SK-N-SH treated with all-trans-retinoic acid at 6 μM for 48 hours (cell line): ENCODE results near the gene PREPL.

ENCODE experiments used
- ARNTL ChIP-seq: fragments of 450-650 bp; formaldehyde crosslinking; IDR thresholded peaks from 2 replicates; pipeline ENCODE4 v1.5.0; 2020; ENCODE audit warnings: low read depth, mild to moderate bottlenecking, moderate library complexity, borderline replicate concordance
- BACH2 ChIP-seq: fragments of 250-450 bp; sonication (Bioruptor Pico); IDR thresholded peaks from 2 replicates; pipeline ENCODE4 v1.9.0; 2021; ENCODE audit warnings: mild to moderate bottlenecking, borderline replicate concordance
- CSDC2 ChIP-seq: fragments of 250-450 bp; sonication (Bioruptor Pico); IDR thresholded peaks from 2 replicates; pipeline ENCODE4 v1.5.0; 2020; ENCODE audit warnings: mild to moderate bottlenecking, moderate library complexity
- GLIS3 ChIP-seq: fragments of 250-450 bp; sonication (Bioruptor Pico); IDR thresholded peaks from 2 replicates; pipeline ENCODE4 v1.5.0; 2020; ENCODE audit warnings: mild to moderate bottlenecking, moderate library complexity
- ISL1 ChIP-seq: fragments of 250-450 bp; sonication (Bioruptor Pico); IDR thresholded peaks from 2 replicates; pipeline ENCODE4 v2.1.2; 2022; ENCODE audit warnings: mild to moderate bottlenecking, moderate library complexity
- RARB ChIP-seq: fragments of 250-450 bp; sonication (Bioruptor Pico); IDR thresholded peaks from 2 replicates; pipeline ENCODE4 v1.8.0; 2021; ENCODE audit warnings: mild to moderate bottlenecking, moderate library complexity
- SNAI2 ChIP-seq: fragments of 250-450 bp; sonication (Bioruptor Pico); IDR thresholded peaks from 2 replicates; pipeline ENCODE4 v1.5.0; 2020; ENCODE audit warnings: mild to moderate bottlenecking, moderate library complexity
- TOX ChIP-seq: fragments of 250-450 bp; sonication (Bioruptor Pico); IDR thresholded peaks from 2 replicates; pipeline ENCODE4 v1.8.0; 2021; ENCODE audit warnings: mild to moderate bottlenecking, moderate library complexity, borderline replicate concordance
- ZC3H10 ChIP-seq: fragments of 250-450 bp; sonication (Bioruptor Pico); IDR thresholded peaks from 2 replicates; pipeline ENCODE4 v1.5.1; 2021; ENCODE audit warnings: mild to moderate bottlenecking, moderate library complexity
- TF ChIP-seq, protein P1 (sequence below): fragments of 250-450 bp; sonication (Bioruptor Pico); IDR thresholded peaks from 2 replicates; pipeline ENCODE4 v1.5.1; 2021; ENCODE audit warnings: mild to moderate bottlenecking, moderate library complexity
- TF ChIP-seq, protein P2 (sequence below): fragments of 250-450 bp; sonication (Bioruptor Pico); IDR thresholded peaks from 2 replicates; pipeline ENCODE4 v1.5.1; 2020; ENCODE audit warnings: low read depth, mild to moderate bottlenecking, moderate library complexity
- TF ChIP-seq, protein P3 (sequence below): fragments of 250-450 bp; sonication (Bioruptor Pico); IDR thresholded peaks from 2 replicates; pipeline ENCODE4 v1.8.0; 2020; ENCODE audit warnings: mild to moderate bottlenecking, moderate library complexity, borderline replicate concordance

DNA sequence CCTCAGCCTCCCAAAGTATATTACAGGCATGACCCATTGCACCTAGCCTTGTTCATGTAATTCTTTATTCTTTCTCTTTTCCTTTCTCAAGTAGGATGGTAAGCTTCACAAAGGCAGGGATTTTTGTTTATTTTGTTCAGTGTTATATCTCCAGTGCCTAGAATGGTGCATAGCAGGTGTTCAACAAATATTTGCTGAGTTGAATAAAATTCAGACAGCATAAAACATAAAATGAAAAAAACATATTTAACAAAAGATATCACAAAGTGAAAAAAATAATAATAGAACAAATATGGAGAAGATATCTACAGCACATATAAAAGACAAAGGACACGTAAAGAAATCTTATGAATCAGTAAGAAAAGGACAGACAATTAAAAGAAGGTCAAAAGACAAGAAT is 8.8 kb downstream of the PREPL start:
- TF ChIP-seq CSDC2 (CRISPR knock-in tag): no peak
- no peak for TF ChIP-seq GLIS3 (CRISPR knock-in tag)
- no peak for TF ChIP-seq SNAI2 (CRISPR knock-in tag)
- TF ChIP-seq, protein P1, sequence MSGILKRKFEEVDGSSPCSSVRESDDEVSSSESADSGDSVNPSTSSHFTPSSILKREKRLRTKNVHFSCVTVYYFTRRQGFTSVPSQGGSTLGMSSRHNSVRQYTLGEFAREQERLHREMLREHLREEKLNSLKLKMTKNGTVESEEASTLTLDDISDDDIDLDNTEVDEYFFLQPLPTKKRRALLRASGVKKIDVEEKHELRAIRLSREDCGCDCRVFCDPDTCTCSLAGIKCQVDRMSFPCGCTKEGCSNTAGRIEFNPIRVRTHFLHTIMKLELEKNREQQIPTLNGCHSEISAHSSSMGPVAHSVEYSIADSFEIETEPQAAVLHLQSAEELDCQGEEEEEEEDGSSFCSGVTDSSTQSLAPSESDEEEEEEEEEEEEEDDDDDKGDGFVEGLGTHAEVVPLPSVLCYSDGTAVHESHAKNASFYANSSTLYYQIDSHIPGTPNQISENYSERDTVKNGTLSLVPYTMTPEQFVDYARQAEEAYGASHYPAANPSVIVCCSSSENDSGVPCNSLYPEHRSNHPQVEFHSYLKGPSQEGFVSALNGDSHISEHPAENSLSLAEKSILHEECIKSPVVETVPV: no peak
- TF ChIP-seq ZC3H10 (CRISPR knock-in tag): no peak
- no peak for TF ChIP-seq TOX (CRISPR knock-in tag)
- TF ChIP-seq BACH2: no peak
- no peak for TF ChIP-seq ISL1 (CRISPR knock-in tag)
- TF ChIP-seq, protein P2, sequence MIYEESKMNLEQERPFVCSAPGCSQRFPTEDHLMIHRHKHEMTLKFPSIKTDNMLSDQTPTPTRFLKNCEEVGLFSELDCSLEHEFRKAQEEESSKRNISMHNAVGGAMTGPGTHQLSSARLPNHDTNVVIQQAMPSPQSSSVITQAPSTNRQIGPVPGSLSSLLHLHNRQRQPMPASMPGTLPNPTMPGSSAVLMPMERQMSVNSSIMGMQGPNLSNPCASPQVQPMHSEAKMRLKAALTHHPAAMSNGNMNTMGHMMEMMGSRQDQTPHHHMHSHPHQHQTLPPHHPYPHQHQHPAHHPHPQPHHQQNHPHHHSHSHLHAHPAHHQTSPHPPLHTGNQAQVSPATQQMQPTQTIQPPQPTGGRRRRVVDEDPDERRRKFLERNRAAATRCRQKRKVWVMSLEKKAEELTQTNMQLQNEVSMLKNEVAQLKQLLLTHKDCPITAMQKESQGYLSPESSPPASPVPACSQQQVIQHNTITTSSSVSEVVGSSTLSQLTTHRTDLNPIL (CRISPR knock-in tag): no peak
- no peak for TF ChIP-seq RARB (CRISPR knock-in tag)
- TF ChIP-seq ARNTL (CRISPR knock-in tag): no peak
- TF ChIP-seq, protein P3, sequence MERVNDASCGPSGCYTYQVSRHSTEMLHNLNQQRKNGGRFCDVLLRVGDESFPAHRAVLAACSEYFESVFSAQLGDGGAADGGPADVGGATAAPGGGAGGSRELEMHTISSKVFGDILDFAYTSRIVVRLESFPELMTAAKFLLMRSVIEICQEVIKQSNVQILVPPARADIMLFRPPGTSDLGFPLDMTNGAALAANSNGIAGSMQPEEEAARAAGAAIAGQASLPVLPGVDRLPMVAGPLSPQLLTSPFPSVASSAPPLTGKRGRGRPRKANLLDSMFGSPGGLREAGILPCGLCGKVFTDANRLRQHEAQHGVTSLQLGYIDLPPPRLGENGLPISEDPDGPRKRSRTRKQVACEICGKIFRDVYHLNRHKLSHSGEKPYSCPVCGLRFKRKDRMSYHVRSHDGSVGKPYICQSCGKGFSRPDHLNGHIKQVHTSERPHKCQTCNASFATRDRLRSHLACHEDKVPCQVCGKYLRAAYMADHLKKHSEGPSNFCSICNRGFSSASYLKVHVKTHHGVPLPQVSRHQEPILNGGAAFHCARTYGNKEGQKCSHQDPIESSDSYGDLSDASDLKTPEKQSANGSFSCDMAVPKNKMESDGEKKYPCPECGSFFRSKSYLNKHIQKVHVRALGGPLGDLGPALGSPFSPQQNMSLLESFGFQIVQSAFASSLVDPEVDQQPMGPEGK (CRISPR knock-in tag): no peak
